H1 (cell line): ENCODE results near the gene DENND1A. TPM values are rescaled to one million over a fixed set of nuclear protein-coding genes. Genes with fewer than 3 reads are reported as not detected.

Experiments
- CTCF ChIA-PET: fragments of 300-600 bp; sonication (Branson Sonifier 250); formaldehyde crosslinking; loops from one replicate; lab custom pipeline; 2021; ENCODE audit not compliant: partially characterized antibody; lab: Charles Lee
- POLR2A ChIA-PET: fragments of 300-600 bp; sonication (Branson Sonifier 250); formaldehyde crosslinking; loops from one replicate; lab custom pipeline; 2021; ENCODE audit warnings: inconsistent platforms; ENCODE audit not compliant: partially characterized antibody; lab: Charles Lee
- DNase-seq, 2 experiments: peaks; one replicate each; pipeline versions ENCODE4 v3.0.0 to v3.0.0-alpha.2; 2010 to 2022; ENCODE audit warnings: low spot score in 2 of 2, low read depth in 1 of 2, mixed read lengths in 1 of 2
- FAIRE-seq: peaks from 2 replicates; lab custom pipeline; 2011; peaks lifted over from hg19 to GRCh38; lab: Jason Lieb, UNC
- H2AFZ ChIP-seq: 2 replicates; pipeline ENCODE4 v1.8.1; 2012; ENCODE audit warnings: low read length, inconsistent platforms
- H2AK5ac ChIP-seq: 2 replicates; pipeline ENCODE4 v1.6.1; 2013; ENCODE audit warnings: low read depth, low read length
- H2BK120ac ChIP-seq: replicated peaks from 2 replicates; pipeline ENCODE3; 2013; ENCODE audit warnings: low read depth, low read length, inconsistent platforms
- H2BK12ac ChIP-seq: 2 replicates; pipeline ENCODE4 v1.6.1; 2013; ENCODE audit warnings: low read depth, low read length
- H2BK15ac ChIP-seq: 2 replicates; pipeline ENCODE4 v1.6.1; 2013; ENCODE audit warnings: low read length
- H2BK20ac ChIP-seq: 2 replicates; pipeline ENCODE4 v1.6.1; 2013; ENCODE audit warnings: low read length
- H2BK5ac ChIP-seq: 2 replicates; pipeline ENCODE4 v1.6.1; 2013; ENCODE audit warnings: low read depth, low read length
- H3K14ac ChIP-seq: 2 replicates; pipeline ENCODE4 v1.6.1; 2013; ENCODE audit warnings: inconsistent platforms; ENCODE audit not compliant: insufficient read length
- H3K18ac ChIP-seq: 2 replicates; pipeline ENCODE4 v1.6.1; 2013; ENCODE audit warnings: low read length; ENCODE audit errors: extremely low read depth
- H3K23ac ChIP-seq: 2 replicates; pipeline ENCODE4 v1.6.1; 2013; ENCODE audit warnings: inconsistent platforms; ENCODE audit not compliant: insufficient read length
- H3K23me2 ChIP-seq: 2 replicates; pipeline ENCODE4 v1.6.1; 2013; ENCODE audit warnings: low read depth, low read length
- H3K27ac ChIP-seq: 2 replicates; pipeline ENCODE4 v1.6.1; 2011; ENCODE audit warnings: low read depth, low read length, inconsistent platforms
- H3K27me3 ChIP-seq, 4 experiments: replicated peaks in 1 of 4; 1 replicate in 1 of 4; 2 replicates in 3 of 4; pipeline versions ENCODE4 v1.6.1 to v1.8.1; 2011 to 2013; ENCODE audit warnings: low read length in 3 of 4, mild to moderate bottlenecking in 3 of 4, inconsistent platforms in 2 of 4, mixed read lengths in 2 of 4, moderate library complexity in 1 of 4; ENCODE audit not compliant: control insufficient read depth in 3 of 4, insufficient read depth in 3 of 4; ENCODE audit errors: extremely low read depth in 1 of 4
- H3K36me3 ChIP-seq, 4 experiments: 2 replicates each; pipeline versions ENCODE4 v1.6.1 to v1.8.1; 2011 to 2013; ENCODE audit warnings: mild to moderate bottlenecking in 4 of 4, low read length in 3 of 4, moderate library complexity in 2 of 4, control low read depth in 1 of 4, inconsistent platforms in 1 of 4; ENCODE audit not compliant: insufficient read depth in 4 of 4, control insufficient read depth in 2 of 4
- H3K4ac ChIP-seq: replicated peaks from 2 replicates; pipeline ENCODE3; 2013; ENCODE audit warnings: low read length, low read depth, mixed read lengths, inconsistent platforms; ENCODE audit not compliant: insufficient read length
- H3K4me1 ChIP-seq, 4 experiments: replicated peaks in 1 of 4; 1 replicate in 1 of 4; 2 replicates in 3 of 4; pipeline versions ENCODE4 v1.6.1 to v1.8.1; 2011 to 2013; ENCODE audit warnings: low read length in 3 of 4, inconsistent platforms in 2 of 4, mixed read lengths in 1 of 4; ENCODE audit not compliant: insufficient read depth in 4 of 4, control insufficient read depth in 3 of 4
- H3K4me2 ChIP-seq, 2 experiments: 2 replicates each; pipeline versions ENCODE4 v1.6.1 to v1.8.1; 2011 to 2013; ENCODE audit warnings: low read depth in 2 of 2, low read length in 2 of 2, control low read depth in 1 of 2, inconsistent platforms in 1 of 2, mild to moderate bottlenecking in 1 of 2; ENCODE audit not compliant: insufficient read depth in 1 of 2
- H3K4me3 ChIP-seq, 4 experiments: fragments of 200-600, 300-600 bp in 1 of 4; sonication (generic), shearing (Covaris generic), sonication (Bioruptor Twin) in 1 of 4; 2 replicates each; pipeline versions ENCODE4 v1.5.1 to v1.8.1; 2011 to 2016; ENCODE audit warnings: low read length in 4 of 4, low read depth in 3 of 4, control low read depth in 2 of 4, inconsistent platforms in 2 of 4, mild to moderate bottlenecking in 2 of 4, mixed read lengths in 1 of 4, moderate library complexity in 1 of 4; ENCODE audit not compliant: insufficient read depth in 2 of 4; ENCODE audit errors: extremely low read depth in 1 of 4
- H3K56ac ChIP-seq: replicated peaks from 2 replicates; pipeline ENCODE3; 2013; ENCODE audit warnings: low read depth, mild to moderate bottlenecking, mixed read lengths, low read length, inconsistent platforms; ENCODE audit not compliant: insufficient read length
- H3K79me1 ChIP-seq: 2 replicates; pipeline ENCODE4 v1.6.1; 2013; ENCODE audit warnings: low read depth, low read length, control low read depth
- H3K79me2 ChIP-seq, 2 experiments: 2 replicates each; pipeline versions ENCODE4 v1.6.1 to v1.8.1; 2012 to 2013; ENCODE audit warnings: low read length in 2 of 2, mild to moderate bottlenecking in 2 of 2, inconsistent platforms in 1 of 2; ENCODE audit not compliant: insufficient read depth in 2 of 2, control insufficient read depth in 1 of 2
- H3K9ac ChIP-seq, 4 experiments: replicated peaks in 1 of 4; 1 replicate in 1 of 4; 2 replicates in 3 of 4; pipeline versions ENCODE4 v1.6.1 to v1.8.1; 2011 to 2013; ENCODE audit warnings: low read depth in 3 of 4, low read length in 3 of 4, control low read depth in 2 of 4, mild to moderate bottlenecking in 2 of 4, moderate library complexity in 2 of 4, inconsistent platforms in 1 of 4; ENCODE audit errors: extremely low read depth in 1 of 4
- H3K9me3 ChIP-seq, 2 experiments: 2 replicates each; pipeline versions ENCODE4 v1.6.1 to v1.8.1; 2012 to 2013; ENCODE audit warnings: mild to moderate bottlenecking in 2 of 2, moderate library complexity in 2 of 2, control low read depth in 1 of 2, inconsistent platforms in 1 of 2, low read depth in 1 of 2, low read length in 1 of 2, mixed read lengths in 1 of 2; ENCODE audit not compliant: insufficient read depth in 2 of 2
- H4K20me1 ChIP-seq, 2 experiments: replicated peaks in 1 of 2; 2 replicates each; pipeline versions ENCODE3 to v1.8.1; 2011 to 2013; ENCODE audit warnings: inconsistent platforms in 2 of 2, low read length in 2 of 2, mild to moderate bottlenecking in 1 of 2; ENCODE audit not compliant: insufficient read depth in 2 of 2, control insufficient read depth in 1 of 2
- H4K5ac ChIP-seq: 2 replicates; pipeline ENCODE4 v1.6.1; 2013; ENCODE audit warnings: low read length, low read depth, mixed read lengths, inconsistent platforms; ENCODE audit not compliant: insufficient read length
- H4K8ac ChIP-seq: 2 replicates; pipeline ENCODE4 v1.8.0; 2013; ENCODE audit warnings: mild to moderate bottlenecking, moderate library complexity, low read length, inconsistent platforms; ENCODE audit not compliant: insufficient read depth; ENCODE audit errors: extremely low read depth
- H4K91ac ChIP-seq: replicated peaks from 2 replicates; pipeline ENCODE3; 2013; ENCODE audit warnings: low read length, mixed read lengths, inconsistent platforms; ENCODE audit not compliant: insufficient read length
- BACH1 ChIP-seq: IDR thresholded peaks from 2 replicates; pipeline ENCODE4 v1.6.1; 2012; ENCODE audit warnings: low read length, improper control_type of control experiment
- CEBPB ChIP-seq: IDR thresholded peaks from 2 replicates; pipeline ENCODE4 v1.6.1; 2012; ENCODE audit warnings: low read depth, low read length
- CHD2 ChIP-seq: IDR thresholded peaks from 2 replicates; pipeline ENCODE4 v1.6.1; 2012; ENCODE audit warnings: low read length, improper control_type of control experiment
- GTF2F1 ChIP-seq: IDR thresholded peaks from 2 replicates; pipeline ENCODE4 v1.6.1; 2012; ENCODE audit warnings: low read depth, low read length, improper control_type of control experiment, borderline replicate concordance
- JUN ChIP-seq: IDR thresholded peaks from 2 replicates; pipeline ENCODE4 v1.6.1; 2011; ENCODE audit warnings: low read depth, mild to moderate bottlenecking, improper control_type of control experiment, low read length
- JUND ChIP-seq: IDR thresholded peaks from 2 replicates; pipeline ENCODE4 v1.6.1; 2011; ENCODE audit warnings: mild to moderate bottlenecking, improper control_type of control experiment, low read length
- KDM4A ChIP-seq: IDR thresholded peaks from one replicate; pipeline ENCODE4 v1.7.1; 2012; ENCODE audit warnings: low read depth, mild to moderate bottlenecking, moderate library complexity, low read length, inconsistent platforms; ENCODE audit not compliant: severe bottlenecking
- KDM5A ChIP-seq: fragments of 200-600 bp; IDR thresholded peaks from 2 replicates; pipeline ENCODE4 v1.7.1; 2012; ENCODE audit warnings: mild to moderate bottlenecking, low read length, inconsistent platforms, mixed read lengths
- POU5F1 ChIP-seq: IDR thresholded peaks from 2 replicates; pipeline ENCODE4 v1.6.1; 2011; ENCODE audit warnings: low read depth, mild to moderate bottlenecking, low read length, moderate library complexity
- RBBP5 ChIP-seq: IDR thresholded peaks from 2 replicates; pipeline ENCODE4 v1.7.1; 2012; ENCODE audit warnings: low read depth, mild to moderate bottlenecking, inconsistent platforms, low read length, moderate library complexity, borderline replicate concordance
- WGBS, 2 experiments: shearing (Covaris generic) in 1 of 2; methylation state at CpG; one replicate each; pipeline versions ENCODE4 v1.1.6 to v1.1.7; 2013 to 2015; ENCODE audit warnings: low lambda C conversion rate in 2 of 2, mixed read lengths in 2 of 2, inconsistent platforms in 1 of 2, low coverage in 1 of 2, missing lambda C conversion rate in 1 of 2; ENCODE audit not compliant: insufficient replicate concordance in 2 of 2, insufficient coverage in 1 of 2, insufficient read length in 1 of 2; ENCODE audit errors: extremely low coverage in 1 of 2, missing lambda C conversion rate in 1 of 2; 5-methylcytosine and 5-hydroxymethylcytosine counted together
- polyA plus RNA-seq, 7 experiments: library from polyadenylated mRNA; depleted of rRNA in 3 of 7; stranded (reverse) in 5 of 7; unstranded in 2 of 7; fragments of >200 nt in 5 of 7; fragments of 200-250 nt in 2 of 7; gene quantifications; 1 replicate in 5 of 7; 2 replicates in 1 of 7; 4 replicates in 1 of 7; pipeline versions ENCODE4 v1.2.1 to v1.2.3, GENCODE V29; 2011 to 2013; ENCODE audit warnings: missing spikeins in 2 of 7, mixed read lengths in 2 of 7
- total RNA-seq: library from RNA; stranded (reverse); fragmentation: NEBNext Ultra II Directional; extraction: Animal tissue kit (Norgen Biotek cat#: 25700); gene quantifications from 2 replicates; pipeline ENCODE4 v1.2.1, GENCODE V29; 2021
- TF ChIP-seq, protein P1 (sequence below), 3 experiments: IDR thresholded peaks; 1 replicate in 2 of 3; 2 replicates in 1 of 3; pipeline versions ENCODE4 v1.5.1 to v1.6.1; 2011; ENCODE audit warnings: low read length in 3 of 3, mild to moderate bottlenecking in 3 of 3, inconsistent platforms in 2 of 3, low read depth in 1 of 3, moderate library complexity in 1 of 3; ENCODE audit not compliant: insufficient read depth in 1 of 3; ENCODE audit errors: control extremely low read depth in 1 of 3

DENND1A gene
- total and polyA plus RNA-seq, 2 of the 8 experiments (the other 6 are each of a cell fraction or from before 2014, with no cell fraction given), result 24.1 to 26.4 TPM

DNA sequence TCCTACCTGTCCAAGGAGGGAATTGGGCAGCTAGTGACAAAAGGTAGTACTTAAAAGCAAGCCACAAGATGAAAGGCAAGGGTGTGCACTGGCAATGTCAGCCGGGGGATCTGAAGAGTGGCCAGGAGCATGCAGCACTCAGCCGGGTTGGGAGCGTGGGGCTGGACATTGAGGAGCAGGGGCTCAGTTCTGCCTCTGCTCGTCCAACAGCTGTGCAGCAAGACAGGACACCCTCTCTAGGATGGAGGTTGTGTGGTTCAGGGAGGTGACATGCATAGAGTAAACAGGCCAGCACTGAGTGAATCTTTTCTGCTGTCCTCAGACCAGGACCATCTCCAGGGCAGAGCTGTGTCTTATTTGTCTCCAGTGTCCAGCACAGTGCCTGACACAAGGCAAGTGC lies 338.6 kb downstream of the DENND1A start:
- no peak overlapping the region for H3K56ac ChIP-seq
- H2BK12ac ChIP-seq, result no peak overlapping the region
- H4K5ac ChIP-seq, result no peak overlapping the region
- no peak overlapping the region for H4K91ac ChIP-seq
- H3K4me2 ChIP-seq, result no peak overlapping the region
- H2BK120ac ChIP-seq, result no peak overlapping the region
- H3K4me3 ChIP-seq, result no peak overlapping the region
- H4K20me1 ChIP-seq, result no peaks in the 10 kb centered on the region
- H3K27ac ChIP-seq, result no peak overlapping the region
- peaks cover 0 to 7% (median 1%) of the 10 kb centered on the region in 4 experiments; a peak in 5 of 7 replicates for H3K4me1 ChIP-seq
- ChIA-PET POLR2A (no interaction called here), CTCF (interaction anchor here (1.1 kb wide), 1 partner anchor 10 kb away, joined by 3 read pairs; no protein-coding TSS in a partner anchor)
- no peak overlapping the region; a peak in 1 of 7 replicates for H3K9ac ChIP-seq
- H2BK15ac ChIP-seq, result no peak overlapping the region
- H3K27me3 ChIP-seq, result no peaks in the 10 kb centered on the region
- DNase-seq (no peak), FAIRE-seq (no peak)
- H2AFZ ChIP-seq, result no peak overlapping the region
- 95% methylated on average over 4 of the region's 4 CpGs; no CpG with 5 or more reads in 1 of the 2 experiments for WGBS, 2 experiments
- H3K79me1 ChIP-seq, result no peaks in the 10 kb centered on the region
- no peak overlapping the region for H3K14ac ChIP-seq
- no peak overlapping the region for H3K23ac ChIP-seq
- no peaks in the 10 kb centered on the region for H3K36me3 ChIP-seq
- TF ChIP-seq RBBP5, result no peak
- TF ChIP-seq BACH1, result no peak
- TF ChIP-seq, protein P1, sequence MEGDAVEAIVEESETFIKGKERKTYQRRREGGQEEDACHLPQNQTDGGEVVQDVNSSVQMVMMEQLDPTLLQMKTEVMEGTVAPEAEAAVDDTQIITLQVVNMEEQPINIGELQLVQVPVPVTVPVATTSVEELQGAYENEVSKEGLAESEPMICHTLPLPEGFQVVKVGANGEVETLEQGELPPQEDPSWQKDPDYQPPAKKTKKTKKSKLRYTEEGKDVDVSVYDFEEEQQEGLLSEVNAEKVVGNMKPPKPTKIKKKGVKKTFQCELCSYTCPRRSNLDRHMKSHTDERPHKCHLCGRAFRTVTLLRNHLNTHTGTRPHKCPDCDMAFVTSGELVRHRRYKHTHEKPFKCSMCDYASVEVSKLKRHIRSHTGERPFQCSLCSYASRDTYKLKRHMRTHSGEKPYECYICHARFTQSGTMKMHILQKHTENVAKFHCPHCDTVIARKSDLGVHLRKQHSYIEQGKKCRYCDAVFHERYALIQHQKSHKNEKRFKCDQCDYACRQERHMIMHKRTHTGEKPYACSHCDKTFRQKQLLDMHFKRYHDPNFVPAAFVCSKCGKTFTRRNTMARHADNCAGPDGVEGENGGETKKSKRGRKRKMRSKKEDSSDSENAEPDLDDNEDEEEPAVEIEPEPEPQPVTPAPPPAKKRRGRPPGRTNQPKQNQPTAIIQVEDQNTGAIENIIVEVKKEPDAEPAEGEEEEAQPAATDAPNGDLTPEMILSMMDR (IDR thresholded peaks at IDR 0.05; ENCODE audit: control extremely low read depth in 1 of 3, insufficient read depth in 1 of 3, low read depth in 1 of 3, low read length in 3 of 3), result no peak
- no peak for TF ChIP-seq KDM4A
- no peak for TF ChIP-seq JUN
- no peak for TF ChIP-seq GTF2F1
- TF ChIP-seq CEBPB, result no peak
- TF ChIP-seq CHD2, result no peak
- TF ChIP-seq KDM5A, result no peak
- TF ChIP-seq JUND, result no peak
- no peak for TF ChIP-seq POU5F1
- peaks cover 3 to 5% of the 10 kb centered on the region in 2 experiments; a peak in 3 of 4 replicates for H3K9me3 ChIP-seq
- no peaks in the 10 kb centered on the region for H3K23me2 ChIP-seq
- no peaks in the 10 kb centered on the region for H3K79me2 ChIP-seq
- H4K8ac ChIP-seq, result no peak overlapping the region
- no peak overlapping the region for H3K18ac ChIP-seq
- 0 out of 2 replicates have a peak overlapping the region, but pooled peaks have one; percentile 8 for H2BK5ac ChIP-seq
- no peak overlapping the region for H3K4ac ChIP-seq
- H2AK5ac ChIP-seq, result no peak overlapping the region
- H2BK20ac ChIP-seq, result no peak overlapping the region
